ENCODE data around the gene GATA6. TPM values are rescaled to one million over a fixed set of nuclear protein-coding genes. Genes with fewer than 3 reads are reported as not detected.

GATA6 gene
- total RNA-seq, 2 donors from 2014 or later, result 106 to 158 TPM

- WGBS, 2 experiments (ENCODE audit: insufficient coverage in 1 of 2, insufficient read length in 1 of 2), result 93 to 94% methylated on average over 4 of the region's 4 CpGs
- Mint-ChIP-seq H3K36me3 (ENCODE audit: low read depth) (no peaks in the 10 kb centered on the region), H3K4me1 (peaks cover 6% of the 10 kb centered on the region), H3K27ac (no peak overlapping the region), H3K9me3 (no peaks in the 10 kb centered on the region), H3K4me3 (no peak overlapping the region), H3K27me3 (ENCODE audit: insufficient read depth) (peaks cover 39% of the 10 kb centered on the region)
- H3K27ac ChIP-seq (ENCODE audit: low read depth, low read length), result no peak overlapping the region
- H3K27me3 ChIP-seq (ENCODE audit: control insufficient read depth, insufficient read depth, low read length, poor library complexity, severe bottlenecking), result no peaks in the 10 kb centered on the region
- no peaks in the 10 kb centered on the region for H3K36me3 ChIP-seq (ENCODE audit: control insufficient read depth, insufficient read depth, low read length)
- no peak overlapping the region for H3K9ac ChIP-seq (ENCODE audit: extremely low read depth, low read length, poor library complexity, severe bottlenecking)
- H3K4me3 ChIP-seq (ENCODE audit: low read length), result no peak overlapping the region
- H3K4me1 ChIP-seq (ENCODE audit: control insufficient read depth, insufficient read depth, low read length), result no peaks in the 10 kb centered on the region
- DNase-seq, result no peak
- TF ChIP-seq CTCF (conservative IDR thresholded peaks at IDR 0.05), result no peak
- H3K9me3 ChIP-seq (ENCODE audit: control insufficient read depth, low read length), result no peaks in the 10 kb centered on the region
These were observed 40.9 kb downstream of the GATA6 start for GRCh38 chr18:22210311-22210754.

- H3K4me1 ChIP-seq (ENCODE audit: control insufficient read depth, insufficient read depth, low read length), result no peaks in the 10 kb centered on the region
- no peak for DNase-seq
- Mint-ChIP-seq H3K4me3 (no peak overlapping the region), H3K4me1 (peaks cover 11% of the 10 kb centered on the region), H3K9me3 (no peaks in the 10 kb centered on the region), H3K27me3 (ENCODE audit: insufficient read depth) (peaks cover 52% of the 10 kb centered on the region), H3K27ac (no peak overlapping the region), H3K36me3 (ENCODE audit: low read depth) (no peaks in the 10 kb centered on the region)
- H3K27me3 ChIP-seq (ENCODE audit: control insufficient read depth, insufficient read depth, low read length, poor library complexity, severe bottlenecking), result peaks cover 9% of the 10 kb centered on the region
- H3K9ac ChIP-seq (ENCODE audit: extremely low read depth, low read length, poor library complexity, severe bottlenecking), result no peak overlapping the region
- H3K4me3 ChIP-seq (ENCODE audit: low read length), result no peak overlapping the region
- H3K9me3 ChIP-seq (ENCODE audit: control insufficient read depth, low read length), result no peaks in the 10 kb centered on the region
- H3K36me3 ChIP-seq (ENCODE audit: control insufficient read depth, insufficient read depth, low read length), result no peaks in the 10 kb centered on the region
- 50 to 86% methylated on average over 1 to 2 of the region's 2 CpGs for WGBS, 2 experiments (ENCODE audit: insufficient coverage in 1 of 2, insufficient read length in 1 of 2)
- TF ChIP-seq CTCF (conservative IDR thresholded peaks at IDR 0.05), result no peak
- no peak overlapping the region for H3K27ac ChIP-seq (ENCODE audit: low read depth, low read length)
These were observed 42.3 kb downstream of the GATA6 start for GRCh38 chr18:22211657-22212056.

GRCh38 chr18:22213333-22213973, 44.1 kb downstream of the GATA6 start:
- H3K27ac ChIP-seq (ENCODE audit: low read depth, low read length), result no peak overlapping the region
- no peak for DNase-seq

More at GRCh38 chr18:22213333-22213973, 44.1 kb downstream of the GATA6 start:
- peak overlapping the region; percentile 71 for H3K27ac Mint-ChIP-seq
- H3K36me3 Mint-ChIP-seq (ENCODE audit: low read depth), result no peaks in the 10 kb centered on the region
- no peaks in the 10 kb centered on the region for H3K9me3 Mint-ChIP-seq
- Histone ChIP-seq H3K4me3 (ENCODE audit: low read length) (no peak overlapping the region), H3K9ac (ENCODE audit: extremely low read depth, low read length, poor library complexity, severe bottlenecking) (no peak overlapping the region), H3K9me3 (ENCODE audit: control insufficient read depth, low read length) (no peaks in the 10 kb centered on the region), H3K27me3 (ENCODE audit: control insufficient read depth, insufficient read depth, low read length, poor library complexity, severe bottlenecking) (peaks cover 9% of the 10 kb centered on the region), H3K36me3 (ENCODE audit: control insufficient read depth, insufficient read depth, low read length) (no peaks in the 10 kb centered on the region), H3K4me1 (ENCODE audit: control insufficient read depth, insufficient read depth, low read length) (no peaks in the 10 kb centered on the region)
- H3K27me3 Mint-ChIP-seq (ENCODE audit: insufficient read depth), result peaks cover 56% of the 10 kb centered on the region
- H3K4me1 Mint-ChIP-seq, result peaks cover 21% of the 10 kb centered on the region
- H3K4me3 Mint-ChIP-seq, result no peak overlapping the region
- no peak for TF ChIP-seq CTCF (conservative IDR thresholded peaks at IDR 0.05)
- 83 to 95% methylated on average over 4 to 6 of the region's 6 CpGs for WGBS, 2 experiments (ENCODE audit: insufficient coverage in 1 of 2, insufficient read length in 1 of 2)

Measured in endodermal cell (in vitro differentiated cells).